Spleen (tissue), 7 donors: ENCODE results near the gene NPAS2.

Experiments used
- POLR2A ChIP-seq, 3 donors: fragments of 450-650 bp; IDR thresholded peaks; one replicate each; pipeline ENCODE4 v1.5.1; 2017; ENCODE audit warnings: antibody characterized with exemption in 3 of 3, mild to moderate bottlenecking in 1 of 3
- TF ChIP-seq, protein P1 (sequence below), 11 experiments: fragments of 200-600 bp in 7 of 11; fragments of 450-650 bp in 4 of 11; sonication (generic) in 4 of 11; IDR thresholded peaks in 8 of 11; conservative IDR thresholded peaks in 3 of 11; 1 replicate in 7 of 11; 2 replicates in 4 of 11; pipeline versions ENCODE4 v1.4.0 to v1.8.0; 2016 to 2021; ENCODE audit warnings: antibody characterized with exemption in 11 of 11, inconsistent platforms in 4 of 11, mild to moderate bottlenecking in 1 of 11
- donor health status: DM: no; HTN: no; CAD: no; lungs with moderate emphysema.
- donor health status: DM: no; HTN: no; CAD: no.
- donor health status: DM: no; HTN: no; CAD: no.

DNA sequence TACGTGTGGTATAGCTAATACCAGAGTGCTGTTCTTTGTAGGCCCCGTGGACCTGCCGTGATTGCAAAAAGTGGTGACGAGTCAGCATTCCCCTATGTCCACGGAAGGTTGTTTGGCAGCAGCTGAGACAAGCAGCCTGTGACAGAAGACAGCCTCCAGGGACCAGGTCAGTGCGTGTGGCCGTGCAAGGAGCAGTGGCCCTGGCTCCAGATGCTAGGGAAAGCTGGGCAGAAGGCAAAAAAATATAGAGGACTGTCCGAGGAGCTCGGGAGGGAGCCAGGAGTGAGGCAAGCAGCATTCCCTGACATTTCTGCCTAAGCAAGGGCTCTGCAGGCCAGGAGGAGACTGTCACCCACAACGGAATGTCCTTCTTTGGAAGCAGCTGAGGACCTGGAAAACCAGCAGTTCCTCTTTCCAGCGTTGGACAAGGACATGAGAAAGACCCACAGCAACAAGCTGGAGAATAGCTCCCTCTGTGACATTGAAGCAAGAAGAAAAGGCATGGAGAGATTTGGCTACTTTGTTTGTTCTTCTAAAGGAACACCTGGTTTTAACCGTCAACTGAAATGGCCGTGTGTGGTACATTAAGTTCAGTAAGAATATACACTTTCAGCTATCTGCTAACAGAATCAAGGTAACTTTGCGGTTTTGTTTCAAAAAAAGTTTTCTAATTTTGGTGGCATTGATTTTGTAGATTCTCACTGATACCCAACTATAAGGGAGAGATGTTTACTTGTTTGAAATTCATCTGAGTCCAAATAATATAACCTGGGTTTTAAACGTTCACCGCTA, 58.3 kb downstream of the NPAS2 start:
- TF ChIP-seq, protein P1, sequence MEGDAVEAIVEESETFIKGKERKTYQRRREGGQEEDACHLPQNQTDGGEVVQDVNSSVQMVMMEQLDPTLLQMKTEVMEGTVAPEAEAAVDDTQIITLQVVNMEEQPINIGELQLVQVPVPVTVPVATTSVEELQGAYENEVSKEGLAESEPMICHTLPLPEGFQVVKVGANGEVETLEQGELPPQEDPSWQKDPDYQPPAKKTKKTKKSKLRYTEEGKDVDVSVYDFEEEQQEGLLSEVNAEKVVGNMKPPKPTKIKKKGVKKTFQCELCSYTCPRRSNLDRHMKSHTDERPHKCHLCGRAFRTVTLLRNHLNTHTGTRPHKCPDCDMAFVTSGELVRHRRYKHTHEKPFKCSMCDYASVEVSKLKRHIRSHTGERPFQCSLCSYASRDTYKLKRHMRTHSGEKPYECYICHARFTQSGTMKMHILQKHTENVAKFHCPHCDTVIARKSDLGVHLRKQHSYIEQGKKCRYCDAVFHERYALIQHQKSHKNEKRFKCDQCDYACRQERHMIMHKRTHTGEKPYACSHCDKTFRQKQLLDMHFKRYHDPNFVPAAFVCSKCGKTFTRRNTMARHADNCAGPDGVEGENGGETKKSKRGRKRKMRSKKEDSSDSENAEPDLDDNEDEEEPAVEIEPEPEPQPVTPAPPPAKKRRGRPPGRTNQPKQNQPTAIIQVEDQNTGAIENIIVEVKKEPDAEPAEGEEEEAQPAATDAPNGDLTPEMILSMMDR (IDR thresholded peaks at IDR 0.05 in 8 of 11, conservative IDR thresholded peaks at IDR 0.05 in 3 of 11): no peak
- TF ChIP-seq POLR2A (IDR thresholded peaks at IDR 0.05): no peak
